ENCODE results near the gene IL21. TPM values are rescaled to one million over a fixed set of nuclear protein-coding genes. Genes with fewer than 3 reads are reported as not detected.

The IL21 gene
- total RNA-seq, 1 experiment from 2014 or later: not detected

- H3K27me3 ChIP-seq (ENCODE audit: control insufficient read depth, insufficient read depth, low read length): no peaks in the 10 kb centered on the region
- H3K27ac ChIP-seq (ENCODE audit: low read length): no peak overlapping the region
- intact Hi-C loops (cut with micrococcal nuclease; ENCODE audit: unreplicated experiment) (no loop called here), in situ Hi-C loops (cut with HindIII; ENCODE audit: low pct_unique_long_range_greater_than_20kb, low sequenced_read_pairs) (no loop called here)
- DNase-seq (ENCODE audit: low read depth, low spot score): no peak
- no peak for TF ChIP-seq REST (IDR thresholded peaks at IDR 0.05; ENCODE audit: insufficient read depth in 1 of 2, low read depth in 2 of 2, low read length in 1 of 2)
- no TSS peak for BruUV-seq (replicated peaks)
- CTCF ChIA-PET: no interaction called here
- H3K4me3 ChIP-seq (ENCODE audit: low read depth in 2 of 2, low read length in 2 of 2): no peak overlapping the region
- no peak for ATAC-seq
- no peaks in the 10 kb centered on the region for H3K36me3 ChIP-seq (ENCODE audit: control insufficient read depth, insufficient read depth, low read length)
- H3K4me1 ChIP-seq (ENCODE audit: control insufficient read depth, insufficient read depth, low read length): no peaks in the 10 kb centered on the region
- H3K9me3 ChIP-seq (ENCODE audit: control insufficient read depth, insufficient read depth, low read depth, low read length): no peaks in the 10 kb centered on the region
- POLR2A ChIA-PET: no interaction called here
Observed at GRCh38 chr4:122658818-122659295, 38.0 kb upstream of the IL21 start.

- Histone ChIP-seq H3K4me3 (ENCODE audit: low read depth in 2 of 2, low read length in 2 of 2) (no peak overlapping the region), H3K27me3 (ENCODE audit: control insufficient read depth, insufficient read depth, low read length) (no peaks in the 10 kb centered on the region), H3K36me3 (ENCODE audit: control insufficient read depth, insufficient read depth, low read length) (no peaks in the 10 kb centered on the region), H3K9me3 (ENCODE audit: control insufficient read depth, insufficient read depth, low read depth, low read length) (no peaks in the 10 kb centered on the region), H3K27ac (ENCODE audit: low read length) (no peak overlapping the region), H3K4me1 (ENCODE audit: control insufficient read depth, insufficient read depth, low read length) (no peaks in the 10 kb centered on the region)
- ChIA-PET CTCF (no interaction called here), POLR2A (no interaction called here)
- no TSS peak for BruUV-seq (replicated peaks)
- in situ Hi-C loops (cut with HindIII; ENCODE audit: low pct_unique_long_range_greater_than_20kb, low sequenced_read_pairs): no loop called here
- intact Hi-C loops (cut with micrococcal nuclease; ENCODE audit: unreplicated experiment): no loop called here
- ATAC-seq (no peak), DNase-seq (ENCODE audit: low read depth, low spot score) (no peak)
- TF ChIP-seq CTCF (IDR thresholded peaks at IDR 0.05): no peak
- no peak for TF ChIP-seq TCF7L2 (IDR thresholded peaks at IDR 0.05; ENCODE audit: low read depth, low read length)
- TF ChIP-seq REST (IDR thresholded peaks at IDR 0.05; ENCODE audit: insufficient read depth in 1 of 2, low read depth in 2 of 2, low read length in 1 of 2): no peak
- TF ChIP-seq POLR2AphosphoS5 (IDR thresholded peaks at IDR 0.05; ENCODE audit: low read depth, low read length): no peak
- no peak for TF ChIP-seq SIN3A (IDR thresholded peaks at IDR 0.05; ENCODE audit: borderline replicate concordance, insufficient read depth, low read depth, low read length)
Observed at GRCh38 chr4:122658377-122658776, 37.5 kb upstream of the IL21 start.
